Measurements from ENCODE around the gene SH3PXD2A.
A peak's percentile ranks its signal among the peaks of the same experiment; 100 is the strongest.

Gene SH3PXD2A

GRCh38 chr10:103838070-103838395 lies 17.3 kb downstream of the SH3PXD2A start:
- peaks cover 26% of the 10 kb centered on the region for H3K4me1 ChIP-seq (ENCODE audit: insufficient read depth, low read length)
- no peak overlapping the region for H3K4me3 ChIP-seq (ENCODE audit: low read depth in 1 of 2, low read length in 2 of 2)
- H3K9me3 ChIP-seq (ENCODE audit: low read length), result no peaks in the 10 kb centered on the region
- H3K27me3 ChIP-seq (ENCODE audit: control insufficient read depth in 1 of 2, insufficient read depth in 2 of 2, low read length in 2 of 2), result no peaks in the 10 kb centered on the region
- no peak overlapping the region for H3K27ac ChIP-seq (ENCODE audit: low read depth, low read length)
- H3K36me3 ChIP-seq (ENCODE audit: insufficient read depth, low read length), result no peaks in the 10 kb centered on the region
- no peak overlapping the region for H3K9ac ChIP-seq (ENCODE audit: low read length)

- H3K4me1 ChIP-seq (ENCODE audit: insufficient read depth, low read length), result peaks cover 26% of the 10 kb centered on the region
- no peaks in the 10 kb centered on the region for H3K9me3 ChIP-seq (ENCODE audit: low read length)
- H3K36me3 ChIP-seq (ENCODE audit: insufficient read depth, low read length), result no peaks in the 10 kb centered on the region
- H3K27me3 ChIP-seq (ENCODE audit: control insufficient read depth in 1 of 2, insufficient read depth in 2 of 2, low read length in 2 of 2), result no peaks in the 10 kb centered on the region
- no peak overlapping the region for H3K4me3 ChIP-seq (ENCODE audit: low read depth in 1 of 2, low read length in 2 of 2)
- H3K9ac ChIP-seq (ENCODE audit: low read length), result no peak overlapping the region
- no peak overlapping the region for H3K27ac ChIP-seq (ENCODE audit: low read depth, low read length)
Measured at GRCh38 chr10:103837370-103838069, 17.9 kb downstream of the SH3PXD2A start.

GRCh38 chr10:103836861-103837260 lies 18.5 kb downstream of the SH3PXD2A start:
- no peaks in the 10 kb centered on the region for H3K27me3 ChIP-seq (ENCODE audit: control insufficient read depth in 1 of 2, insufficient read depth in 2 of 2, low read length in 2 of 2)
- peaks cover 26% of the 10 kb centered on the region for H3K4me1 ChIP-seq (ENCODE audit: insufficient read depth, low read length)

GRCh38 chr10:103836273-103836672 lies 19.1 kb downstream of the SH3PXD2A start:
- Histone ChIP-seq H3K4me3 (ENCODE audit: low read depth in 1 of 2, low read length in 2 of 2) (no peak overlapping the region), H3K27me3 (ENCODE audit: control insufficient read depth in 1 of 2, insufficient read depth in 2 of 2, low read length in 2 of 2) (no peaks in the 10 kb centered on the region), H3K4me1 (ENCODE audit: insufficient read depth, low read length) (peaks cover 26% of the 10 kb centered on the region), H3K27ac (ENCODE audit: low read depth, low read length) (no peak overlapping the region), H3K9ac (ENCODE audit: low read length) (no peak overlapping the region), H3K9me3 (ENCODE audit: low read length) (no peaks in the 10 kb centered on the region), H3K36me3 (ENCODE audit: insufficient read depth, low read length) (no peaks in the 10 kb centered on the region)

More at GRCh38 chr10:103836861-103837260, 18.5 kb downstream of the SH3PXD2A start:
- H3K9ac ChIP-seq (ENCODE audit: low read length), result no peak overlapping the region
- H3K4me3 ChIP-seq (ENCODE audit: low read depth in 1 of 2, low read length in 2 of 2), result no peak overlapping the region
- H3K9me3 ChIP-seq (ENCODE audit: low read length), result no peaks in the 10 kb centered on the region
- no peaks in the 10 kb centered on the region for H3K36me3 ChIP-seq (ENCODE audit: insufficient read depth, low read length)
- no peak overlapping the region for H3K27ac ChIP-seq (ENCODE audit: low read depth, low read length)

GRCh38 chr10:103835096-103836050 lies 20.0 kb downstream of the SH3PXD2A start:
- H3K27ac ChIP-seq (ENCODE audit: low read depth, low read length), result peak overlapping the region; percentile 43
- H3K4me3 ChIP-seq (ENCODE audit: low read depth in 1 of 2, low read length in 2 of 2), result no peak overlapping the region
- H3K9ac ChIP-seq (ENCODE audit: low read length), result no peak overlapping the region
- no peaks in the 10 kb centered on the region for H3K9me3 ChIP-seq (ENCODE audit: low read length)
- no peaks in the 10 kb centered on the region for H3K27me3 ChIP-seq (ENCODE audit: control insufficient read depth in 1 of 2, insufficient read depth in 2 of 2, low read length in 2 of 2)
- peaks cover 26% of the 10 kb centered on the region for H3K4me1 ChIP-seq (ENCODE audit: insufficient read depth, low read length)
- H3K36me3 ChIP-seq (ENCODE audit: insufficient read depth, low read length), result no peaks in the 10 kb centered on the region

- Histone ChIP-seq H3K4me3 (ENCODE audit: low read depth in 1 of 2, low read length in 2 of 2) (no peak overlapping the region), H3K9me3 (ENCODE audit: low read length) (no peaks in the 10 kb centered on the region), H3K4me1 (ENCODE audit: insufficient read depth, low read length) (peaks cover 26% of the 10 kb centered on the region), H3K27ac (ENCODE audit: low read depth, low read length) (peak overlapping the region; percentile 43), H3K9ac (ENCODE audit: low read length) (no peak overlapping the region), H3K27me3 (ENCODE audit: control insufficient read depth in 1 of 2, insufficient read depth in 2 of 2, low read length in 2 of 2) (no peaks in the 10 kb centered on the region), H3K36me3 (ENCODE audit: insufficient read depth, low read length) (no peaks in the 10 kb centered on the region)
Measured at GRCh38 chr10:103834436-103835095, 20.8 kb downstream of the SH3PXD2A start.

GRCh38 chr10:103833731-103834365 lies 21.5 kb downstream of the SH3PXD2A start:
- no peaks in the 10 kb centered on the region for H3K9me3 ChIP-seq (ENCODE audit: low read length)
- no peaks in the 10 kb centered on the region for H3K27me3 ChIP-seq (ENCODE audit: control insufficient read depth in 1 of 2, insufficient read depth in 2 of 2, low read length in 2 of 2)
- no peak overlapping the region for H3K9ac ChIP-seq (ENCODE audit: low read length)
- H3K27ac ChIP-seq (ENCODE audit: low read depth, low read length), result no peak overlapping the region
- no peaks in the 10 kb centered on the region for H3K36me3 ChIP-seq (ENCODE audit: insufficient read depth, low read length)
- H3K4me1 ChIP-seq (ENCODE audit: insufficient read depth, low read length), result peaks cover 26% of the 10 kb centered on the region
- no peak overlapping the region for H3K4me3 ChIP-seq (ENCODE audit: low read depth in 1 of 2, low read length in 2 of 2)

- Histone ChIP-seq H3K27ac (ENCODE audit: low read depth, low read length) (no peak overlapping the region), H3K9me3 (ENCODE audit: low read length) (no peaks in the 10 kb centered on the region), H3K4me1 (ENCODE audit: insufficient read depth, low read length) (peaks cover 26% of the 10 kb centered on the region)
Measured at GRCh38 chr10:103832806-103833205, 22.6 kb downstream of the SH3PXD2A start.

GRCh38 chr10:103829838-103830465 lies 25.4 kb downstream of the SH3PXD2A start:
- H3K36me3 ChIP-seq (ENCODE audit: insufficient read depth, low read length), result no peaks in the 10 kb centered on the region
- no peaks in the 10 kb centered on the region for H3K9me3 ChIP-seq (ENCODE audit: low read length)
- H3K4me1 ChIP-seq (ENCODE audit: insufficient read depth, low read length), result peaks cover 14% of the 10 kb centered on the region
- no peaks in the 10 kb centered on the region for H3K27me3 ChIP-seq (ENCODE audit: control insufficient read depth in 1 of 2, insufficient read depth in 2 of 2, low read length in 2 of 2)
- H3K4me3 ChIP-seq (ENCODE audit: low read depth in 1 of 2, low read length in 2 of 2), result no peak overlapping the region
- H3K9ac ChIP-seq (ENCODE audit: low read length), result no peak overlapping the region
- no peak overlapping the region for H3K27ac ChIP-seq (ENCODE audit: low read depth, low read length)

More at GRCh38 chr10:103832806-103833205, 22.6 kb downstream of the SH3PXD2A start:
- H3K4me3 ChIP-seq (ENCODE audit: low read depth in 1 of 2, low read length in 2 of 2), result no peak overlapping the region
- H3K9ac ChIP-seq (ENCODE audit: low read length), result no peak overlapping the region
- H3K36me3 ChIP-seq (ENCODE audit: insufficient read depth, low read length), result no peaks in the 10 kb centered on the region
- no peaks in the 10 kb centered on the region for H3K27me3 ChIP-seq (ENCODE audit: control insufficient read depth in 1 of 2, insufficient read depth in 2 of 2, low read length in 2 of 2)

- H3K27ac ChIP-seq (ENCODE audit: low read depth, low read length), result no peak overlapping the region
Measured at GRCh38 chr10:103829278-103829677, 26.1 kb downstream of the SH3PXD2A start.

More at GRCh38 chr10:103829278-103829677, 26.1 kb downstream of the SH3PXD2A start:
- Histone ChIP-seq H3K4me3 (ENCODE audit: low read depth in 1 of 2, low read length in 2 of 2) (no peak overlapping the region), H3K27me3 (ENCODE audit: control insufficient read depth in 1 of 2, insufficient read depth in 2 of 2, low read length in 2 of 2) (no peaks in the 10 kb centered on the region), H3K9ac (ENCODE audit: low read length) (no peak overlapping the region), H3K9me3 (ENCODE audit: low read length) (no peaks in the 10 kb centered on the region), H3K36me3 (ENCODE audit: insufficient read depth, low read length) (no peaks in the 10 kb centered on the region), H3K4me1 (ENCODE audit: insufficient read depth, low read length) (peaks cover 11% of the 10 kb centered on the region)

Measured in muscle layer of colon (tissue), 2 donors.